SU-DHL-6 (cell line): Measurements from ENCODE around the gene RBM19.

Experiments
- EZH2phosphoT487 ChIP-seq: fragments of 200-600 bp; sonication (generic), shearing (Covaris generic); conservative IDR thresholded peaks from 2 replicates; pipeline ENCODE4 v1.6.1; 2018; ENCODE audit warnings: mild to moderate bottlenecking, antibody characterized with exemption, low read length, moderate library complexity, mixed read lengths
- TF ChIP-seq, protein P1 (sequence below): fragments of 200-600 bp; sonication (generic); IDR thresholded peaks from one replicate; pipeline ENCODE4 v1.5.1; 2017; ENCODE audit warnings: antibody characterized with exemption, mild to moderate bottlenecking, low read length, moderate library complexity; ENCODE audit not compliant: insufficient read depth, poor library complexity, severe bottlenecking

DNA sequence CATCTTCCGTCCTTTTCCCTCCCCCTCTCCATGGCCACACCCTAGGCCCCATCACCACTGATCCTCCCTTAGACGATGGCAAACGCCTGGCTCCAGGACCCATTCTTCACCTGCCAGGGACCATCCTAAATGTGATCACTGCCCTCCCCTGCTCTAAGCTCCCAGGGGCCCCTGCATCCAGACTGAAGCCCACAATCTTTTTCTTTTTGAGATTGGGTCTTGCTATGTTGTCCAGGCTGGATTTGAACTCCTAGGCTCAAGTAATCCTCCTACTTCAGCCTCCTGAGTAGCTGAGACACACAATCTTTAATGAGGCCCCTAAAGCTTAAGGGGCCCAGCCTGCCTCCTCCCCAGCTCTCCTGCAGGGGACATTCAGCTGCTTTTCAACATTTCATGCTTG is 15.3 kb downstream of the RBM19 start:
- TF ChIP-seq, protein P1, sequence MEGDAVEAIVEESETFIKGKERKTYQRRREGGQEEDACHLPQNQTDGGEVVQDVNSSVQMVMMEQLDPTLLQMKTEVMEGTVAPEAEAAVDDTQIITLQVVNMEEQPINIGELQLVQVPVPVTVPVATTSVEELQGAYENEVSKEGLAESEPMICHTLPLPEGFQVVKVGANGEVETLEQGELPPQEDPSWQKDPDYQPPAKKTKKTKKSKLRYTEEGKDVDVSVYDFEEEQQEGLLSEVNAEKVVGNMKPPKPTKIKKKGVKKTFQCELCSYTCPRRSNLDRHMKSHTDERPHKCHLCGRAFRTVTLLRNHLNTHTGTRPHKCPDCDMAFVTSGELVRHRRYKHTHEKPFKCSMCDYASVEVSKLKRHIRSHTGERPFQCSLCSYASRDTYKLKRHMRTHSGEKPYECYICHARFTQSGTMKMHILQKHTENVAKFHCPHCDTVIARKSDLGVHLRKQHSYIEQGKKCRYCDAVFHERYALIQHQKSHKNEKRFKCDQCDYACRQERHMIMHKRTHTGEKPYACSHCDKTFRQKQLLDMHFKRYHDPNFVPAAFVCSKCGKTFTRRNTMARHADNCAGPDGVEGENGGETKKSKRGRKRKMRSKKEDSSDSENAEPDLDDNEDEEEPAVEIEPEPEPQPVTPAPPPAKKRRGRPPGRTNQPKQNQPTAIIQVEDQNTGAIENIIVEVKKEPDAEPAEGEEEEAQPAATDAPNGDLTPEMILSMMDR: no peak
- TF ChIP-seq EZH2phosphoT487: no peak
